Epithelial cell of proximal tubule (primary cell): Measurements from ENCODE around the gene C2orf72. TPM values are rescaled to one million over a fixed set of nuclear protein-coding genes. Genes with fewer than 3 reads are reported as not detected.
"Not testable (repeated sequence)": the region's sequence is repeated elsewhere in the genome, so short reads cannot be mapped to it uniquely, and the experiment has no call there.

Experiments
- DNase-seq: peaks from one replicate; pipeline ENCODE4 v3.0.0-alpha.2; 2011; ENCODE audit warnings: low read depth
- H3K4me3 ChIP-seq: 2 replicates; pipeline ENCODE4 v1.5.1; 2011; ENCODE audit warnings: low read depth, mild to moderate bottlenecking, low read length
- total RNA-seq: library from RNA; depleted of rRNA; stranded (reverse); fragments of >200 nt; gene quantifications from 2 replicates; pipeline ENCODE4 v1.2.3, GENCODE V29; 2015
- TF ChIP-seq, protein P1 (sequence below): conservative IDR thresholded peaks from 2 replicates; pipeline ENCODE4 v1.5.1; 2012; ENCODE audit warnings: low read depth, mild to moderate bottlenecking, low read length

The C2orf72 gene
- total RNA-seq, 1 donor from 2014 or later: 3.8 TPM

DNA sequence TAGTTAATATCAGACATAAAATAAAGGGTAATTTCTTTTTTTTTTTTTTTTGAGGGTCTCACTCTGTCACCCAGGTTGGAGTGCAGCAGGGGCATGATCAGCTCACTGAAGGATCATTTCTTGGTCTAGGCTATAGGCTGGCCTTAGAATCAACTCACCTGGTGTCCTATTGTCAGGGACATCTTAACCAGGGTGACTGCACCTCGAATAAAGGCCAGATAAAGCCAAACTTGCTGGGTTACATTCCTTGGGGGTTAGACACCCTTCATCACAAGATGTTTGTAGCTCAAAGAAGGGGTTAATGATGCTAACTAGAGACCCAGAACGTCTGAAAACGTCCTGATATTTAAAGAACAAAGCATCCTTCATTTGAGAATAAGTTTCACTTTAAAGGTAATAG is 23.5 kb upstream of the C2orf72 start:
- TF ChIP-seq, protein P1, sequence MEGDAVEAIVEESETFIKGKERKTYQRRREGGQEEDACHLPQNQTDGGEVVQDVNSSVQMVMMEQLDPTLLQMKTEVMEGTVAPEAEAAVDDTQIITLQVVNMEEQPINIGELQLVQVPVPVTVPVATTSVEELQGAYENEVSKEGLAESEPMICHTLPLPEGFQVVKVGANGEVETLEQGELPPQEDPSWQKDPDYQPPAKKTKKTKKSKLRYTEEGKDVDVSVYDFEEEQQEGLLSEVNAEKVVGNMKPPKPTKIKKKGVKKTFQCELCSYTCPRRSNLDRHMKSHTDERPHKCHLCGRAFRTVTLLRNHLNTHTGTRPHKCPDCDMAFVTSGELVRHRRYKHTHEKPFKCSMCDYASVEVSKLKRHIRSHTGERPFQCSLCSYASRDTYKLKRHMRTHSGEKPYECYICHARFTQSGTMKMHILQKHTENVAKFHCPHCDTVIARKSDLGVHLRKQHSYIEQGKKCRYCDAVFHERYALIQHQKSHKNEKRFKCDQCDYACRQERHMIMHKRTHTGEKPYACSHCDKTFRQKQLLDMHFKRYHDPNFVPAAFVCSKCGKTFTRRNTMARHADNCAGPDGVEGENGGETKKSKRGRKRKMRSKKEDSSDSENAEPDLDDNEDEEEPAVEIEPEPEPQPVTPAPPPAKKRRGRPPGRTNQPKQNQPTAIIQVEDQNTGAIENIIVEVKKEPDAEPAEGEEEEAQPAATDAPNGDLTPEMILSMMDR: no peak
- no peak overlapping the region for H3K4me3 ChIP-seq
- no peak for DNase-seq

DNA sequence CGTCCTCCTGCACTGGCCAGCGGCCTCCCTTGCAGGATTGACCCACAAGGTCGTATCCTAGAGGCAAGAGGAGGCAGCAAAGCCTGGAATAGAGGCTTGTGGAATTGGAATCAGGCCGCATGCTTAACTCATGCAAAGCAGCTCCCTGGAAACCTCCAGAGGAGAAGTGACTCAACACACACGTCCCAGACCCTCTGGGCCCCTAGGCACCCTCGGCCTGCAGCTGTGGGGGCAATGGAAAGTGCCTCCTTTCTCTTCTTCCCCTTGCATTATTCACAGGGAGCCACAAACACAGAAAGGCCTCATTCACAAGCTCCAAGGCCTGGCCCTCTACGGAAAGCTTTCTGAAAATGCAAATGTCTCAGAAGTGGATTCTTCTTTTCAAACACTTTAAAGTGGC is 21.8 kb upstream of the C2orf72 start:
- TF ChIP-seq, protein P1: no peak
- no peak for DNase-seq
- no peak overlapping the region for H3K4me3 ChIP-seq

DNA sequence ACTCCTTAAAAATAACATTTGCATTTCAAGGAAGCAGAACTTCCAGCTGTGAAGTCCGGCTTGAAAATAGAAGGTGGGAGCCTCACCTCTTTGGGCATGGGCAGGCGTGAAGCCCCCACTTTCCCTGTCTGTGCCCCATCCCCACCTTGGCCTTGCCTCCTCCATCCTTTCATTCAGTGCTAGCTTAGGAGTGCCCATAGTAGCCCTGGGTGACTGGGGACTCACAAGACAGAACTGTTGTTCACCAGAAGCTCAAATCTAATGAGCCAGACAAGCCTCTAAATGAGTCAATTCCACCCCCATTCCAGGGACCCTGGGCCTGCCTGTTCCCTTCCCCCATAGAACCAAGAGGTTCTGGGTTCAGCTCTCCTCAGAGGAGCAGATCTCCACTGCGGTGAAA is 21.4 kb upstream of the C2orf72 start:
- DNase-seq: no peak
- H3K4me3 ChIP-seq: no peak overlapping the region
- TF ChIP-seq, protein P1: no peak

DNA sequence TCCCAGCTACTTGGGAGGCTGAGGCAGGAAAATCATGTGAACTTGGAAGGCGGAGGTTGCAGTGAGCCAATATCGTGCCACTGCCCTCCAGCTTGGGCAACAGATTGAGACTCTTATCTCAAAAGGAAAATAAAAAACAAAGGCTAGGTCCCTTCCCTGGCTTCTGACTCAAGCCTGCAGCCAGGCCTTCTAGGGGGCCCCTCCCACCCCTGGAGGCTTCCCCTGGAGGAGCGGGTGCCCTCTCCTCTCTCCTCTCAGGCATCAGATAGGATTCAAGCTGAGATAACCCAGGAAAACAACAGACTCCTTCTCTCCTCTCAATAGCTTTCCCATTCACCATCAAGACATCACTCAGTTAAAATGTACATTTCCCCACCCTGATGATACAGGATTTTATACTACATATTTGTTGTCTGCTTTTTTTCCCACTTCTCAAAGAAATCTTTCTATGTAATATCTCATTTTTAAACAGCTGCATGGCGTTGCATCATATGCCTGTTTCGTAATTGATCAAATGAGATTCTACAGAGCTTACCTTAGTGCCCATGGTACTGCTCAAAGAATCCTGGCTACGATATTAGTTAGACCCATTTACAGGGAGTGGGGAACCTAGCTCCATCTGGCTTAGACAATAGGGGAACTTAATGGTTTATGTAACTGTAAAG is 20.6 kb upstream of the C2orf72 start:
- H3K4me3 ChIP-seq: no peak overlapping the region
- TF ChIP-seq, protein P1: no peak
- no peak for DNase-seq

DNA sequence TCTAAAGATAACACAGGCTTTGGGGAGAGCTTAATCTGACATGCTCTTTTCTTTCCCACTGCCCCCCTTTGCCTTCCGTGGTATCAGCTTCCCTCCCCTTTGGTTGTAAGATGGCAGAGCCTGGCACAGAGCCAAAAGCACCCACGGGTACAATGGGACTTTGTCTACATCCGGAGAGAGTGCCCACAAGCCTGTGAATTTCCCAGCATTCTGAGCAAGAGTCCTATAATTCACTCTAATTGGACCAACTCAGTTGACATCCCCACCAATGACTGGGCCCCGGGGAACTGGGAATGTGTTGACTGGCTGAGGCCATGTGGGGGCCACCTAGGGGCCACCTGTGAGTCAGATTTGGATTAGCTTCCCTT is 20.1 kb upstream of the C2orf72 start:
- no peak overlapping the region for H3K4me3 ChIP-seq
- TF ChIP-seq, protein P1: no peak
- DNase-seq: no peak

DNA sequence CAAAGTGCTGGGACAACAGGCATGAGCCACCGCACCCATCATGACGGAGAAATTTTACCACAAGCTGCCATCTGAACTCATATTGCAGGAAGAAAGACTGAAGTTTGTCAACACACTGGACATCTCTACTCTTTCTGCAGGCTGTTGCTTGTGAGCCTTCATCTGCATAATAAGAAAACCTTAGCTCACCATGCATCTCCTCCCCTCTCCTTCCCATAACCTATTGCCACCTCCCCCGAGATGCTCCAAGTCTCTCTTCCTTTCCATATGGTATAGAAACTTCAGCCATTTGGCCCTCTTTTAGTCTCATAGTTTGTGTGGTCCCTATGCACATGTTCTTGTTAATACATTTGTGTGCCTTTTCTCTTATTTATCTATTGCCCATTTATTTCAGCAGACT is 19.1 kb upstream of the C2orf72 start:
- no peak overlapping the region for H3K4me3 ChIP-seq
- TF ChIP-seq, protein P1: no peak
- no peak for DNase-seq

DNA sequence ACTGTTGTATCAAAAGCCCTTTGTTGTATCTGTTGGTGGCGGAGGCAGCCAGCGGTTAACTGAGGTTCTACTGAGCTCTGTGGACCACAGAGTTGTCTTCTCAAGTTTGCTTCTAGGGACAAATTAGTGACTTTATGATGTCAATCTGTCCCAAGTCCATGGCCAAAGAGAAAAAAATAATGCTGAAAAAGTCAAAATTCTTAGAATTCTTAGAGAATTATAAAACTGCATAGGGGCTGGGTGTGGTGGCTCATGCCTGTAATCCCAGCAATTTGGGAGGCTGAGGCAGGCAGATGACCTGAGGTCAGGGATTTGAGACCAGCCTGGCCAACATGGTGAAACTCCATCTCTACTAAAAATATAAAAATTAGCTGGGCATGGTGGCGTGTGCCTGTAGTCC is 12.3 kb upstream of the C2orf72 start:
- not testable (repeated sequence) for DNase-seq, H3K4me3 ChIP-seq

DNA sequence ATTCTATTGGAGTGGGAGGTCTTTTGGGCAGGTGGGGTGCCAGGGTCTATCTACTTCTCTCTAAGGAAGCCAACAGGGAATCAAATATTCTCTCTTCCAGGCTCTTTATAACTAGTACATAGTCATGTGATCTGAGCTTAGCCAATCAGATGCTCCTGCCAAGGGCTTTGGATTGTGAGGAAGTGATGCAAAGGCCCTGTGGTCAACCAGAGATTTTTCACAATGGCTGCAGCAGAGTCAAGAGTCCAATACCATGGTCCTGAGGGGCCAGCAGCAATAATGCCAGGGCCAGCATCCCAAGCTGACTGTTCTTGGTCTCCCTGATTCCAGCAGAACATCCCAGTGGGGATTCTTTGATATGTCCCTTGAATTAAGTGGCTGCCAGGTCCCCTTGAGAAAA is 8.4 kb upstream of the C2orf72 start:
- TF ChIP-seq, protein P1: no peak
- no peak for DNase-seq
- no peak overlapping the region for H3K4me3 ChIP-seq
